Measurements from ENCODE around the gene CD101. TPM values are rescaled to one million over a fixed set of nuclear protein-coding genes. Genes with fewer than 3 reads are reported as not detected.

The CD101 gene
- total RNA-seq, 1 experiment from 2014 or later = 1.2 TPM

- no peaks in the 10 kb centered on the region for H4K20me1 ChIP-seq (ENCODE audit: insufficient read depth)
- RAD21 ChIA-PET (ENCODE audit: low non-redundant PET in 1 of 2, low total read pairs in 2 of 2, uncharacterized antibody in 2 of 2, unreplicated experiment in 2 of 2) = no interaction called here
- H3K27me3 ChIP-seq (ENCODE audit: insufficient read depth, low read length) = no peaks in the 10 kb centered on the region
- no TSS peak for BruUV-seq (replicated peaks)
- no peaks in the 10 kb centered on the region for H3K9me3 ChIP-seq (ENCODE audit: control insufficient read depth in 1 of 2, insufficient read depth in 1 of 2, low read depth in 1 of 2, low read length in 2 of 2)
- no peak overlapping the region for H2AFZ ChIP-seq (ENCODE audit: low read depth, low read length, poor library complexity, severe bottlenecking)
- no peaks in the 10 kb centered on the region; a peak in 1 of 4 replicates for H3K36me3 ChIP-seq (ENCODE audit: control insufficient read depth in 1 of 2, insufficient read depth in 2 of 2, low read length in 2 of 2)
- CTCF ChIA-PET = no interaction called here
- H3K4me1 ChIP-seq (ENCODE audit: control insufficient read depth in 1 of 2, insufficient read depth in 2 of 2, low read length in 2 of 2) = no peaks in the 10 kb centered on the region
- H3K4me2 ChIP-seq (ENCODE audit: low read length) = no peak overlapping the region
- no peak overlapping the region for H3K4me3 ChIP-seq (replicated peaks in 1 of 2; ENCODE audit: low read depth in 1 of 2, low read length in 2 of 2)
- H3K9me2 ChIP-seq (ENCODE audit: insufficient read depth) = no peaks in the 10 kb centered on the region
- no peak overlapping the region for H3K27ac ChIP-seq (ENCODE audit: low read depth, low read length)
- intact Hi-C loops (cut with micrococcal nuclease) = no loop called here
- H3K79me2 ChIP-seq (ENCODE audit: insufficient read depth, low read length) = no peaks in the 10 kb centered on the region
- DNase-seq (ENCODE audit: low read depth, low spot score) (no peak), ATAC-seq (no peak)
- H3K9ac ChIP-seq (ENCODE audit: low read length) = no peak overlapping the region
- TF ChIP-seq EGR1 (IDR thresholded peaks at IDR 0.05; ENCODE audit: low read depth) (no peak), CTCF (IDR thresholded peaks at IDR 0.05 in 2 of 3, conservative IDR thresholded peaks at IDR 0.05 in 1 of 3; ENCODE audit: borderline replicate concordance in 1 of 3, insufficient read depth in 1 of 3, low read depth in 2 of 3, low read length in 2 of 3) (no peak), POLR2AphosphoS5 (IDR thresholded peaks at IDR 0.05; ENCODE audit: low read depth, low read length) (no peak), TCF7L2 (IDR thresholded peaks at IDR 0.05; ENCODE audit: borderline replicate concordance, extremely low read depth, insufficient read depth, insufficient read length) (no peak)
- POLR2A ChIA-PET = no interaction called here
Measured at GRCh38 chr1:116952738-116953275, 48.8 kb upstream of the CD101 start.

- Histone ChIP-seq H3K79me2 (ENCODE audit: insufficient read depth, low read length) (no peaks in the 10 kb centered on the region), H4K20me1 (ENCODE audit: insufficient read depth) (no peaks in the 10 kb centered on the region), H3K4me1 (ENCODE audit: control insufficient read depth in 1 of 2, insufficient read depth in 2 of 2, low read length in 2 of 2) (no peaks in the 10 kb centered on the region), H3K27me3 (ENCODE audit: insufficient read depth, low read length) (no peaks in the 10 kb centered on the region), H3K9ac (ENCODE audit: low read length) (no peak overlapping the region), H3K9me3 (ENCODE audit: control insufficient read depth in 1 of 2, insufficient read depth in 1 of 2, low read depth in 1 of 2, low read length in 2 of 2) (no peaks in the 10 kb centered on the region), H2AFZ (ENCODE audit: low read depth, low read length, poor library complexity, severe bottlenecking) (no peak overlapping the region), H3K36me3 (ENCODE audit: control insufficient read depth in 1 of 2, insufficient read depth in 2 of 2, low read length in 2 of 2) (no peaks in the 10 kb centered on the region; a peak in 1 of 4 replicates), H3K4me2 (ENCODE audit: low read length) (no peak overlapping the region), H3K9me2 (ENCODE audit: insufficient read depth) (no peaks in the 10 kb centered on the region), H3K27ac (ENCODE audit: low read depth, low read length) (no peak overlapping the region), H3K4me3 (replicated peaks in 1 of 2; ENCODE audit: low read depth in 1 of 2, low read length in 2 of 2) (no peak overlapping the region)
- BruUV-seq (replicated peaks) = no TSS peak
- ChIA-PET CTCF (no interaction called here), RAD21 (ENCODE audit: low non-redundant PET in 1 of 2, low total read pairs in 2 of 2, uncharacterized antibody in 2 of 2, unreplicated experiment in 2 of 2) (no interaction called here), POLR2A (interaction anchor here (0.6 kb wide), 1 partner anchor 90 kb away, joined by 3 read pairs; no protein-coding TSS in a partner anchor)
- intact Hi-C loops (cut with micrococcal nuclease) = no loop called here
- no peak for TF ChIP-seq SRF (IDR thresholded peaks at IDR 0.05; ENCODE audit: low read depth)
- TF ChIP-seq SP1 (IDR thresholded peaks at IDR 0.05; ENCODE audit: low read depth) = no peak
- no peak for DNase-seq (ENCODE audit: low read depth, low spot score)
- ATAC-seq = no peak
Measured at GRCh38 chr1:116954440-116954839, 47.1 kb upstream of the CD101 start.
